C4-2B (cell line): Measurements from ENCODE around the gene SLC22A5.

Experiments
- CTCF ChIP-seq: fragments of 450-650 bp; conservative IDR thresholded peaks from 2 replicates; pipeline ENCODE4 v1.5.1; 2017; ENCODE audit warnings: mild to moderate bottlenecking
- ZFX ChIP-seq: fragments of 450-650 bp; IDR thresholded peaks from 2 replicates; pipeline ENCODE4 v1.6.1; 2017

DNA sequence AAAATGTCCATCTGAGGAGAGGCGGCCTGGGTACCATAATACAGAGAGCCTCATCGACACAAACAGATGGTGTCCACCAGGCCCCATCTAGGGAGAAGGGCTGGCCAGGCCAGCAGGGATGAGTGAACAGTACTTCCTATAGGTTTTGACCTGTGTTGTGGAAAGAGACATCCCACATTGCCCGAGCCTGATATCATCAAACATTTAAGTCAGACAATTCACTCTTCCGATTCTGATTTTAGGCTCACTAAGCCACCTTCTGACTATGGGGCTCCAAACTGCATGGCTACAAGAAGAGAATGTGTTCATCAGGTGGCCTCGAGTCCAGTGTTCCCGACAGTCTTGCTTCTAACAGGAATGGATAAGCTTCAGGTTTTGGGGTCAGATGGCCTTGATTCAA lies 38.9 kb downstream of the SLC22A5 start:
- TF ChIP-seq CTCF (no peak), ZFX (no peak)
